ENCODE measurements around the gene NLRP1. TPM values are rescaled to one million over a fixed set of nuclear protein-coding genes. Genes with fewer than 3 reads are reported as not detected.

NLRP1 gene
- total and polyA plus RNA-seq, 2 of the 13 experiments (the other 11 are each of a cell fraction or from before 2014, with no cell fraction given) = 3.4 to 3.7 TPM

- in situ Hi-C loops (cut with HindIII; ENCODE audit: extremely low pct_ligation_motif_present, low pct_unique_long_range_greater_than_20kb) (no loop called here), intact Hi-C loops (cut with micrococcal nuclease; ENCODE audit: unreplicated experiment) (no loop called here)
- ATAC-seq (no peak), DNase-seq (ENCODE audit: low spot score) (no peak), FAIRE-seq (no peak)
- H3K4me3 ChIP-seq (replicated peaks in 1 of 3; ENCODE audit: insufficient read depth in 1 of 3, low read depth in 2 of 3, low read length in 3 of 3) = no peak overlapping the region
- BruUV-seq (replicated peaks) = no TSS peak
- H3K79me2 ChIP-seq (ENCODE audit: insufficient read depth, low read length) = peaks cover 39% of the 10 kb centered on the region
- CTCF ChIA-PET (ENCODE audit: low intra/inter-chr PET ratio, low total read pairs) = no interaction called here
- peaks cover 26% of the 10 kb centered on the region for H3K4me1 ChIP-seq (ENCODE audit: insufficient read depth, low read length)
- no peak overlapping the region for H3K27ac ChIP-seq (ENCODE audit: extremely low read length, insufficient read depth, low read length)
- TF ChIP-seq ZXDC (CRISPR knock-in tag; IDR thresholded peaks at IDR 0.05) (no peak), RBFOX2 (IDR thresholded peaks at IDR 0.05; ENCODE audit: low read depth, low read length) (0 out of 2 replicates have a peak, but pooled peaks have one; percentile 13)
- H3K36me3 ChIP-seq (replicated peaks in 1 of 2; ENCODE audit: control insufficient read depth in 1 of 2, insufficient read depth in 2 of 2, low read length in 2 of 2) = peaks cover 8 to 29% of the 10 kb centered on the region in 2 experiments
- no peak overlapping the region for H2AFZ ChIP-seq (ENCODE audit: low read length)
- WGBS (ENCODE audit: low lambda C conversion rate) = 93% methylated on average over 8 of the region's 8 CpGs
- no peak overlapping the region for H3K4me2 ChIP-seq (ENCODE audit: low read depth, low read length)
- H3K9me3 ChIP-seq (ENCODE audit: low read length) = no peaks in the 10 kb centered on the region
- peaks cover 0 to 3% of the 10 kb centered on the region in 2 experiments; a peak in 1 of 5 replicates for H3K27me3 ChIP-seq (ENCODE audit: control insufficient read depth in 1 of 2, insufficient read depth in 2 of 2, low read length in 2 of 2)
- no peak overlapping the region for H3K9ac ChIP-seq (ENCODE audit: insufficient read depth, low read depth, low read length)
- POLR2A ChIA-PET = interaction anchor here (1.0 kb wide), 1 partner anchor 12 kb away, joined by 3 read pairs; a partner anchor contains a TSS
- H4K20me1 ChIP-seq (ENCODE audit: insufficient read depth, low read length) = no peaks in the 10 kb centered on the region
These were observed 95.6 kb downstream of the NLRP1 start for GRCh38 chr17:5488752-5489151.

GRCh38 chr17:5486206-5487124 lies 97.8 kb downstream of the NLRP1 start, which contains the start of gene MIS12:
MIS12 (plus strand) TSS chr17:5486566; CDS start chr17:5488863, 2,297 bp downstream.
- H3K4me2 ChIP-seq (ENCODE audit: low read depth, low read length) = peak within 1 kb of the TSS; percentile 91
- peaks cover 30% of the 10 kb centered on the region for H3K4me1 ChIP-seq (ENCODE audit: insufficient read depth, low read length)
- no peak within 1 kb of the TSS for H2AFZ ChIP-seq (ENCODE audit: low read length)
- no peaks in the 10 kb centered on the region for H4K20me1 ChIP-seq (ENCODE audit: insufficient read depth, low read length)
- H3K9ac ChIP-seq (ENCODE audit: insufficient read depth, low read depth, low read length) = peak within 1 kb of the TSS; percentile 96
- peak; percentile 72 for FAIRE-seq
- peak; percentile 98 for DNase-seq (ENCODE audit: low spot score)
- WGBS (ENCODE audit: low lambda C conversion rate) = under 1% methylated on average over 52 of the region's 77 CpGs
- peak within 1 kb of the TSS; percentile 90 to 97 (median 95) for H3K4me3 ChIP-seq (replicated peaks in 1 of 3; ENCODE audit: insufficient read depth in 1 of 3, low read depth in 2 of 3, low read length in 3 of 3)
- peaks cover 0 to 3% of the 10 kb centered on the region in 2 experiments; a peak in 1 of 5 replicates for H3K27me3 ChIP-seq (ENCODE audit: control insufficient read depth in 1 of 2, insufficient read depth in 2 of 2, low read length in 2 of 2)
- peaks cover 9 to 46% of the 10 kb centered on the region in 2 experiments for H3K36me3 ChIP-seq (replicated peaks in 1 of 2; ENCODE audit: control insufficient read depth in 1 of 2, insufficient read depth in 2 of 2, low read length in 2 of 2)
- ChIA-PET POLR2A (interaction anchor here (0.5 to 2.8 kb wide), 19 partner anchors 8 to 1526 kb away, joined by 3 to 51 read pairs (median 5); partner anchors contain the start of genes DHX33, NUP88, RPAIN and SLC13A5), CTCF (ENCODE audit: low intra/inter-chr PET ratio, low total read pairs) (no interaction called here)
- peak; percentile 96 for ATAC-seq
- H3K9me3 ChIP-seq (ENCODE audit: low read length) = no peaks in the 10 kb centered on the region
- BruUV-seq (replicated peaks) = TSS peak; percentile 65
- in situ Hi-C loops (cut with HindIII; ENCODE audit: extremely low pct_ligation_motif_present, low pct_unique_long_range_greater_than_20kb) = no loop called here
- H3K27ac ChIP-seq (ENCODE audit: extremely low read length, insufficient read depth, low read length) = peak within 1 kb of the TSS; percentile 100
- intact Hi-C loops (cut with micrococcal nuclease; ENCODE audit: unreplicated experiment) = no loop called here
- H3K79me2 ChIP-seq (ENCODE audit: insufficient read depth, low read length) = peaks cover 57% of the 10 kb centered on the region
- peak; percentile 86; the same call in 1 of the 2 replicates for TF ChIP-seq E2F1 (CRISPR knock-in tag; IDR thresholded peaks at IDR 0.05)
- no peak for TF ChIP-seq EZH2 (conservative IDR thresholded peaks at IDR 0.05; ENCODE audit: low read depth, low read length)
- no peak for TF ChIP-seq HMG20A (CRISPR knock-in tag; IDR thresholded peaks at IDR 0.05; ENCODE audit: borderline replicate concordance)
- TF ChIP-seq ZNF549 (CRISPR knock-in tag; IDR thresholded peaks at IDR 0.05) = no peak
- TF ChIP-seq NR2F6 (IDR thresholded peaks at IDR 0.05) = no peak
- TF ChIP-seq NR2F6 (CRISPR knock-in tag; IDR thresholded peaks at IDR 0.05) = peak; percentile 9; the same call in 1 of the 2 replicates
- TF ChIP-seq ZNF256 (CRISPR knock-in tag; conservative IDR thresholded peaks at IDR 0.05) = 0 out of 2 replicates have a peak, but pooled peaks have one; percentile 16
- 0 out of 2 replicates have a peak, but pooled peaks have one; percentile 42 for TF ChIP-seq MZF1 (CRISPR knock-in tag; IDR thresholded peaks at IDR 0.05; ENCODE audit: borderline replicate concordance)

All from HepG2 (cell line).